ENCODE measurements around the gene SPTBN5.

- peak in 1 of 6 experiments; percentile 6 for TF ChIP-seq CTCF (IDR thresholded peaks at IDR 0.05)
- TF ChIP-seq POLR2A (IDR thresholded peaks at IDR 0.05), result no peak
Measured at GRCh38 chr15:41798607-41799487, 95.0 kb downstream of the SPTBN5 start.
